Inferior parietal cortex (tissue), 1 donor: ENCODE measurements around the gene PRSS36.
A peak's percentile ranks its signal among the peaks of the same experiment; 100 is the strongest.

Experiments used
- DNase-seq: peaks from one replicate; pipeline ENCODE4 v3.0.0-alpha.2; 2016; ENCODE audit errors: extremely low spot score

The PRSS36 gene

DNA sequence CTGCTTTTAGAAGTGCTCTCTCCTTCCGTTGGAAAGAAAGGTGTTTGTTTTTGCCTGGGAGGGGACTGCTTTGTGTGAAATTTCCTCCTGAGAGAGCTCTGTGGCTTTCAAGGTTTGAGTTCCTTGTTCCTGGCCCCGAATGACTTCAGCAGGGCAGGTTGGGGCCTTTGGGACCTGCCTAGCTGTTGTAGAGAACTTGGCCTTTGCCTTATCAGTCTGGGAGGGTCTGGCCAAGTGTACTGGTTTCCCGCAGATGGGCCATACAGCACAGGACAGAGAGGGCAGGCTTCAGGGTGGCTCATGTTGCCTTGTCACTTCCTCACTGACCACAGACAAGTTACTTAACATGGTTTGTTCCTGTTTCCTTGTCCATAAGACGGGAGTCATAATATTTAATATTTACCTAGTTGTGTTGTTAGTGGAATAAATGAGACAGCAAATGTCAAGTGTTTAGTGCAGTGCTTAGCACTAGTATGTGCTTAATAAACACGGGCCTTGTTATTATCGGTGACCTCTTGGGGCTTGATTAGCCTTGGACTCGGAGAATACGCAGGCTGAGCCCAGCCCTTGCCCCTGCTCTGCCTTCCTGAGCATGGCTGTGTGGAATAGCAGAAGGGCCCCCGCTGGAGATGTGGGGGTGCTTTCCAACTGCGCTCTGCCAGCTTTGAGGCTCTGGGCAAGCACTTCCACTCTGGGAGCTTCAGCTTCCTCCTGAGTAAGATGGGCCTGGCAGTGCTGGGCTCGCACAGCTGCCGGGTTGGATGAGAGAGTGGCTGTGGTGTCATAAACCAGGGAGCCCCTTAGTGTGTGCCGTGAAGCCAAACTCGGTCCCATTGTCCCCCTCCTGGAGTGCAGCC is 20.9 kb downstream of the PRSS36 start:
- peak; percentile 32 for DNase-seq

DNA sequence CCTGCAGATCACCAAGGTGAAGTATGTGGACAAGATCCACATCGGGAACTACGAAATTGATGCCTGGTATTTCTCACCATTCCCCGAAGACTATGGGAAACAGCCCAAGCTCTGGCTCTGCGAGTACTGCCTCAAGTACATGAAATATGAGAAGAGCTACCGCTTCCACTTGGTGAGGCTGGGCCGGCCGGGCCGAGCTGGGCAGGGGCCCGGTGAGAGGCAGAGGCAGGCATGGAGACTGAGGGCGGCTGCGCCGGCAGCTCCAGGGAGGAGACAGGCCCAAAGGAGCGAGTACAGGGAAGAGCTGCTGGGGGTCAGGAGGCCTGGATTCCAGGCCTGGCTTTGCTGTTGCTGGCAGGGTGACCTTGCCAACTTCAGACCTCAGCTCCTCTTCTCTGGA is 22.7 kb downstream of the PRSS36 start:
- no peak for DNase-seq

- DNase-seq, result no peak
These were observed 24.0 kb downstream of the PRSS36 start for GRCh38 chr16:31125844-31126243.

DNA sequence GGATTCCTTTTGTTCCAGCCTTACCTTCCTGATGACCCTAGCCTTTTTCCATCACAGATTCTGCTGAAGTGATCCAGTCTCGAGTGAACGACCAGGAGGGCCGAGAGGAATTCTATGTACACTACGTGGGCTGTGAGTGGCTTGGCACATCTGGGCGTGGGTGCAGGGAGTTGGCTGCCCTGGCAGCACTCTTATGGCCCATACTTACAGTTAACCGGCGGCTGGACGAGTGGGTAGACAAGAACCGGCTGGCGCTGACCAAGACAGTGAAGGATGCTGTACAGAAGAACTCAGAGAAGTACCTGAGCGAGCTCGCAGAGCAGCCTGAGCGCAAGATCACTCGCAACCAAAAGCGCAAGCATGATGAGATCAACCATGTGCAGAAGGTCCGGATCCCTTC is 29.7 kb downstream of the PRSS36 start:
- no peak for DNase-seq

GRCh38 chr16:31118223-31119155 is 31.4 kb downstream of the PRSS36 start:
- DNase-seq, result no peak

GRCh38 chr16:31117384-31118222 is 32.3 kb downstream of the PRSS36 start, which contains the start of gene KAT8:
TSS of gene KAT8 (plus strand) at chr16:31117664. CDS start at chr16:31117682, 18 bp downstream.
- DNase-seq, result peak; percentile 98

DNA sequence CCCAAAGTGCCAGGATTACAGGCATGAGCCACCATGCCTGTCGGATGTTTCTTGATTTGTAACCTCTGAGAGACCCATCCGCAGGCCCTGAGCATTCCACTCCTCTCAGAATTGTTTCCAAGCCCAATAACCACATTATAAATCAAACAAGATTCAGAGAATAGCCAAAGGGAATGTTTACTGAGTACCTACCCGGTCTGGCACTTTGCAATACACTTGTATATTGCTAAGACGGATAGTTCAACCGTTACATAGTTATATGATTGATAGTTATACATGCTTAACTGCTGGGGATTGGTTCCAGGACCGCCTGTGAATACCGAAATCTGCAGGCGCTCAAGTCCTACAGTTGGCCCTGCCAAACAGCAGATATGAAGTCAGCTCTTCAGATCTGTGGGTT is 35.4 kb downstream of the PRSS36 start:
- DNase-seq, result no peak

DNA sequence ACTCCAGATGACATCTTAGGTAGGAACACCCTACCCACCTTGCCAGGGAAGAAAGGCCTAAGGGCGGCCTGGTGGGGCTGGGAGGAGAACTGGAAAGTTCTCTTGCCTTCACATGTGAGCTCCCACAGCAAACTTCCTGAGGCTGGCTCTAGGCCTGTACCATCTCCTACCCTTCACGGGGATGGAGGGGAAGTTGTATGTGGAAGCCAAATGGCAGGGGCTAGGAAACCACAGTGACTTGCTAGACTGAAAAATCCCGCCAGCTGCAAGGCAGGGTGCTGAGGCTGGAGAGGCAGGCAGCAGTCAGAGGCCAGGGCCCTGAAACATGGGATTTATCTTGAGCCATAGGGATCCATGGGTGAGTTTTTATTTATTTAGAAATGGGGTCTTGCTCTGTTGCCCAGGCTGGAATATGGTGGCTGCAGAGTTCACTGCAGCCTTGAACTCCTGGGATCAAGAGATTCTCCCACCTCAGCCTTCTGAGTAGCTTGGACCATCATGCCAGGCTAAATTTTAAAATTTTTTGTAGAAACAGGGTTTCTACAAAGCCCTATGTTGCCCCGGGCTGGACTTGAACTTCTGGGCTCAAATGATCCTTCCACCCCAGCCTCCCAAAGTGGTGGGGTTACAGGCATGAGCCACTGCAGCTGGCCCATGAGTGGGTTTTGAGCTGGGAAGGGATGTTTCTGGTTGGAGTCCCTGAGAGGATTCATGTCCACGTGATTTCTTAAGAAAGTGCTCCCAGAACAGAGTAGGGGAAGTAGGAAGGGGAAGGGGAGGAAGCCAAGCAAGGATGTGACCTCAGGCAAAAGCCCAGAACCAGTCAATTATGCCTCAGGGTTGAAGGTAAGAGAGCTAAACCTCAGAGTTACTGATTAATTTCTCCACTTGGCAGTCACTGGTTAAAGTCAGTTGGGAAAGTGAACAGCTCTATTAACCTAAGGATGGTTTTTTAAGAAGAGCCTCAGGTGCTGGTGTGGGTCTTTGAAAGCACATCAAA is 36.4 kb downstream of the PRSS36 start:
- no peak for DNase-seq

DNA sequence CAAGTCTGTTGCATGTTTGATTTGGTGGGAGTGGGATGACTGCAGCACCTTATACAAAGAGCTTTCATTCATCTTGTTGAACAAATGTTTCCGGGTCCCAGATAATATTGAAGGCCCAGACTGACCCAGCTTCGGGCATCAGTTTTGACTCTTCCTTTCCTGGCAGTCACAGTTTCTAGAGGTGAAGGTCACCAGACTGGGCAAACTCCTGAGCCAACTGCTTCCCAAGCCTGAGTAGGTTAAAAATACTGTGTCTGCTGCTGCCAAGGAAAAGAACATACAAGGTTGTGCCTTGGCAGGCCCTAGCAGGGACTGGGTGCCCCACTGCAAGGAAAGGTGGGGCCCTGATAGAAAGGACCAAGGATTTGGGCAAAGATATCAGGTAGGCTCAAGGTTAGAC is 37.2 kb downstream of the PRSS36 start:
- no peak for DNase-seq

GRCh38 chr16:31111881-31112466 is 37.9 kb downstream of the PRSS36 start:
- DNase-seq, result no peak

DNA sequence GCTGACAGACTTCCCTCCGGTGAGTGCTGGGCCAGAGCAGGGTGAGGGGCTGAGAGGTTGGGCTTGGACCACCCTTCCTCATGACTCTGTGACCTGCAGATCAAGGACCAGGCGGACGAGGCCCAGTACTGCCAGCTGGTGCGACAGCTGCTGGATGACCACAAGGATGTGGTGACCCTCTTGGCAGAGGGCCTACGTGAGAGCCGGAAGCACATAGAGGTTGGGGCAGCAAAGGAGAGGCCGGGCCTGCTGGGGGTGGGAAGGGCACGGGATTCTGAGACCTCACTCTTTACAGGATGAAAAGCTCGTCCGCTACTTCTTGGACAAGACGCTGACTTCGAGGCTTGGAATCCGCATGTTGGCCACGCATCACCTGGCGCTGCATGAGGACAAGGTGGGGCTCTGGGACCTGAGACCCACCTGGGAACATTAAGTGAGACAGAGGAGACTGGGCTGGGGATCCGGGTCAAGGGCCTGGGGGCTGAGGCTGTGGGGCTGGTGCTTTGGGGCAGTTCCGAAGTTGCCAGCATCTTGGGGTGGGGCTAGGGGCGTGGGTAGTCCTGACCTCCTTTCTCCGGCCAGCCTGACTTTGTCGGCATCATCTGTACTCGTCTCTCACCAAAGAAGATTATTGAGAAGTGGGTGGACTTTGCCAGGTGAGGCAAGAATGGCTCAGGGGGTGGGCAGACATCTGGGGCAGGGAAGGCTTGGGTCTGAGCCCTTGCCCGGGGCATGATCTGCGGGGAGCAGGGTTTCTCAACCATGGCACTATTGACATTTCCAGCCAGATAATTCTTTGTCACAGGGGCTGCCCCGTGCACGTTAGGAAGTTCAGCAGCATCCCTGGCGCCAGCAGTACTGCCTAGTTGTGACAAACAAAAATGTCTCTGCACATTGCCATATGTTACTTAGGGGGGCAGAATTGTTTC is 39.5 kb downstream of the PRSS36 start:
- DNase-seq, result no peak

DNA sequence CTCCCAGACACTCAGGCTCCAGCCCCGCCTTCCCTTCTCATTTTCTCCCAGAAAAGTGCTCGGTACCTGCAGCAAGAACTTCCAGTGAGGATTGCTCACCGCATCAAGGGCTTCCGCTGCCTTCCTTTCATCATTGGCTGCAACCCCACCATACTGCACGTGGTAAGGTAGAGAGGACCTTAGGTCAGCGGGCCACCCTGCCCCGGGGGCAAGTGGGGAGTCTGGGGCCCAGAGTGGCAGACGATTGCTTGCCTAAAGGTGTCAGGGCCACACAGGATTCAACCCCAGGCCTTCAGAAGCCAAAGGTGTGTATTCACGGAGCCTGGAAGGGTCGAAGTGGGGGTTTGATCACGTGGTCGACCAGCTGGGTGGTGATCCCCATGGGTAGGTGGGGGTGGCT is 40.2 kb downstream of the PRSS36 start:
- no peak for DNase-seq

- DNase-seq, result no peak
These were observed 40.9 kb downstream of the PRSS36 start for GRCh38 chr16:31108794-31109558.

GRCh38 chr16:31108035-31108793 is 41.7 kb downstream of the PRSS36 start, which contains the start of gene BCKDK:
TSS of gene BCKDK (plus strand) at chr16:31108386. CDS start at chr16:31109224, 838 bp downstream.
- DNase-seq, result peak; percentile 72

GRCh38 chr16:31107465-31107867 is 42.4 kb downstream of the PRSS36 start:
- DNase-seq, result no peak

DNA sequence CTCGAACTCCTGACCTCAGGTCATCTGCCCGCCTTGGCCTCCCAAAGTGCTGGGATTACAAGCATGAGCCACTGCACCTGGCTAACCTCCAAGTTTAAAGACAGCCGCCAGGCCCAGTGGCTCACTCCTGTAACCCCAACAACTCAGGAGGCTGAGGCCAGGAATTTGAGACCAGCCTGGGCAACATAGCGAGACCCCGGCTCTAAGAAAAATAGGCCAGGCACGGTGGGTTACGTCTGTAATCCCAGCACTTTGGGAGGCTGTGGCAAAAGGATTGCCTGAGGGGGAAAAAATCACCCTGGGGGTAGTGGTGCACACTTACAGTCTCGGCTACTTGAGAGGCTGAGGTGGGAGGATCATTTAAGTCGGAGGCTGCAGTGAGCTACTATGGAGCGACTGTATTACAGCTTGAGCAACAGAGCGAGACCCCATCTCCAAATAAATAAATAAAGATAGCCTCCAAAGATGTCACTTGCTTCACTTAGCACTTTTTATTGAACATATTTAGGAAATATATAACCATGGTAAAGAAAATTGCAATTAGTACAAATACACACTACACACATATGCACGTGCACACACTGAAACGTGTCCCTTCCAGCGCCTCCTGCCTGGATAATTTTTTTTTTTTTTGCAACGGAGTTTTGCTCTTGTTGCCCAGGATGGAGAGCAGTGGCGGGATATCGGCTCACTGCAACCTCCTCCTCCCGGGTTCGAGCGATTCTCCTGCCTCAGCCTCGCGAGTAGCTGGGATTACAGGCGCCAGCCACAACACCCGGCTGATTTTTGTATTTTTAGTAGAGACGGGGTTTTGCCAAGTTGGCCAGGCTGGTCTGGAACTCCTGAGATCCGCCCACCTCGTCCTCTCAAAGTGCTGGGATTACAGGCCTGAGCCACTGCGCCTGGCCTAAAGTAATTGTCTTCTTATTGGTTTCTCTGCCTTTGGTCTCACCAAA is 43.1 kb downstream of the PRSS36 start:
- DNase-seq, result no peak
